ENCODE data around the gene PRKCG. TPM values are rescaled to one million over a fixed set of nuclear protein-coding genes. Genes with fewer than 3 reads are reported as not detected.

Gene PRKCG
- total and polyA plus RNA-seq, 3 experiments from 2014 or later: not detected

- H3K36me3 Mint-ChIP-seq: no peaks in the 10 kb centered on the region
- ChIA-PET POLR2A (no interaction called here), CTCF (no interaction called here)
- Histone ChIP-seq H3K9me3 (ENCODE audit: low read length) (no peaks in the 10 kb centered on the region), H3K4me3 (ENCODE audit: low read length) (no peak overlapping the region), H3K36me3 (ENCODE audit: insufficient read depth, low read length) (no peaks in the 10 kb centered on the region), H3K27me3 (ENCODE audit: insufficient read depth, low read length, poor library complexity, severe bottlenecking) (no peaks in the 10 kb centered on the region), H3K4me1 (ENCODE audit: insufficient read depth, low read length) (no peaks in the 10 kb centered on the region), H3K27ac (ENCODE audit: low read depth, low read length) (no peak overlapping the region)
- H3K4me3 Mint-ChIP-seq: no peak overlapping the region
- H3K9me3 Mint-ChIP-seq: peaks cover 0 to 4% (median 2%) of the 10 kb centered on the region in 5 donors
- H3K4me1 Mint-ChIP-seq: no peaks in the 10 kb centered on the region
- no peak for DNase-seq
- H3K27me3 Mint-ChIP-seq: peaks cover 12 to 23% of the 10 kb centered on the region in 2 donors
- H3K27ac Mint-ChIP-seq: no peak overlapping the region
Measured at GRCh38 chr19:53951436-53951835, 69.4 kb downstream of the PRKCG start.

DNA sequence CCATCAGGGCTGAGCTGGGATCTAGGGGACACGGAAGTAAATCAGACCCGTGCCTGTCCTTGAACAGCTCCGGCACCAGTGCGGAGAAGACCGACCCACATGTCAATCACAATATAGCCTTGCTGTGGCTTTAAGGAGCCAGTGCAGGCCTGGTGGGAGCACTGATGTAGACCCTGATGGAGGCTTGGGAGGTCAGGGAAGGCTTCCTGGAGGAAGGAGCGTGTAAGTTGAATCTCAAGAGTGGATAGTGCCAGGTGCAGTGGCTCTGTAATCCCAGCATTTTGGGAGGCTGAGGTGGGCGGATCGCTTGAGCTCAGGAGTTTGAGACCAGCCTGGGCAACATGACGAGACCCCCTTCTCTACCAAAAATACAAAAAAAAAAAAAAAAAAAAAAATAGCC is 70.0 kb downstream of the PRKCG start:
- CTCF ChIA-PET: no interaction called here
- H3K36me3 Mint-ChIP-seq: no peaks in the 10 kb centered on the region
- no peak overlapping the region for H3K27ac Mint-ChIP-seq
- H3K9me3 Mint-ChIP-seq: peaks cover 0 to 4% (median 2%) of the 10 kb centered on the region in 5 donors
- H3K4me3 ChIP-seq (ENCODE audit: low read length): no peak overlapping the region
- H3K36me3 ChIP-seq (ENCODE audit: insufficient read depth, low read length): no peaks in the 10 kb centered on the region
- H3K27me3 Mint-ChIP-seq: peaks cover 16 to 23% of the 10 kb centered on the region in 2 donors
- DNase-seq: no peak
- POLR2A ChIA-PET: no interaction called here
- H3K27ac ChIP-seq (ENCODE audit: low read depth, low read length): no peak overlapping the region
- no peak overlapping the region for H3K4me3 Mint-ChIP-seq
- no peaks in the 10 kb centered on the region for H3K9me3 ChIP-seq (ENCODE audit: low read length)
- H3K27me3 ChIP-seq (ENCODE audit: insufficient read depth, low read length, poor library complexity, severe bottlenecking): no peaks in the 10 kb centered on the region
- no peaks in the 10 kb centered on the region for H3K4me1 ChIP-seq (ENCODE audit: insufficient read depth, low read length)
- H3K4me1 Mint-ChIP-seq: no peaks in the 10 kb centered on the region

DNA sequence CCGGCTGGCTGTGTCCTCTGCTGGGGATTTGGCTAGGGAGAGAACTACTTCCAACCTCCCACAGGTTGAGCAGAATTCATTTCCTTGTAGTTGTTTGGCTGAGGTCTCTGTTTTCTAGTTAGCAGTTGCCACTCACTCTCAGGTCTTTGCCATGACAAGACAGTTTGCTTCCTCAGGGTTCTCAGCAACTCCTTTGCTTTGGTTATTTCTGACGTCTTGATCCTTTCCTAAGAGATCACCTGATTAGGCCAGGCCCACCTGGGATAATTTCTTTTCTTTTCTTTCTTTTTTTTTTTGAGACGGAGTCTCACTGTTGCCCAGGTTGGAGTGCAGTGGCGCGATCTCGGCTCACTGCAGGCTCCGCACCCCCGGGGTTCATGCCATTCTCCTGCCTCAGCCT is 71.4 kb downstream of the PRKCG start:
- H3K4me3 ChIP-seq (ENCODE audit: low read length): no peak overlapping the region
- Mint-ChIP-seq H3K4me3 (no peak overlapping the region), H3K4me1 (peaks cover 0 to 3% (median 1%) of the 10 kb centered on the region in 3 donors), H3K27ac (no peak overlapping the region), H3K9me3 (peaks cover 0 to 4% (median under 1%) of the 10 kb centered on the region in 5 donors), H3K36me3 (no peaks in the 10 kb centered on the region), H3K27me3 (peaks cover 24 to 27% of the 10 kb centered on the region in 2 donors)
- CTCF ChIA-PET: no interaction called here
- no peak overlapping the region for H3K27ac ChIP-seq (ENCODE audit: low read depth, low read length)
- peaks cover 6% of the 10 kb centered on the region for H3K27me3 ChIP-seq (ENCODE audit: insufficient read depth, low read length, poor library complexity, severe bottlenecking)
- no peak for DNase-seq
- no peaks in the 10 kb centered on the region for H3K36me3 ChIP-seq (ENCODE audit: insufficient read depth, low read length)
- H3K4me1 ChIP-seq (ENCODE audit: insufficient read depth, low read length): no peaks in the 10 kb centered on the region
- H3K9me3 ChIP-seq (ENCODE audit: low read length): no peaks in the 10 kb centered on the region
- POLR2A ChIA-PET: no interaction called here

Other genes with a start within 250 kb of the PRKCG start
- not detected for gene NLRP12, start 57.9 kb upstream of the PRKCG start, total RNA-seq
- not detected for gene NLRP12, start 57.9 kb upstream of the PRKCG start, polyA plus RNA-seq
- gene MYADM, start 14.3 kb upstream of the PRKCG start, total RNA-seq: 10 to 100 TPM; 44.2 to 47.8 TPM
- gene MYADM, start 14.3 kb upstream of the PRKCG start, polyA plus RNA-seq: 77.8 TPM
- gene CACNG7, start 27.1 kb downstream of the PRKCG start, total RNA-seq: not detected
- gene CACNG7, start 27.1 kb downstream of the PRKCG start, polyA plus RNA-seq: not detected
- not detected for gene CACNG8, start 80.7 kb downstream of the PRKCG start, total RNA-seq
- gene CACNG8, start 80.7 kb downstream of the PRKCG start, polyA plus RNA-seq: not detected
- not detected for gene CACNG6, start 109.4 kb downstream of the PRKCG start, total RNA-seq
- gene CACNG6, start 109.4 kb downstream of the PRKCG start, polyA plus RNA-seq: not detected
- gene VSTM1, start 181.7 kb downstream of the PRKCG start, total RNA-seq: not detected
- gene VSTM1, start 181.7 kb downstream of the PRKCG start, polyA plus RNA-seq: not detected
- gene TARM1, start 199.2 kb downstream of the PRKCG start, total RNA-seq: not detected
- gene TARM1, start 199.2 kb downstream of the PRKCG start, polyA plus RNA-seq: not detected
- gene OSCAR, start 218.6 kb downstream of the PRKCG start, total RNA-seq: under 1 TPM; 0.22 to 0.35 TPM
- 0.17 TPM for gene OSCAR, start 218.6 kb downstream of the PRKCG start, polyA plus RNA-seq
- gene NDUFA3, start 220.7 kb downstream of the PRKCG start, total RNA-seq: 100 to 1,000 TPM; 117 to 124 TPM
- gene NDUFA3, start 220.7 kb downstream of the PRKCG start, polyA plus RNA-seq: 506 TPM
- 10 to 100 TPM; 32.9 to 33.1 TPM for gene TFPT, start 233.5 kb downstream of the PRKCG start, total RNA-seq
- 25.0 TPM for gene TFPT, start 233.5 kb downstream of the PRKCG start, polyA plus RNA-seq
- gene PRPF31, start 233.6 kb downstream of the PRKCG start, total RNA-seq: 100 to 1,000 TPM; 123 to 132 TPM
- gene PRPF31, start 233.6 kb downstream of the PRKCG start, polyA plus RNA-seq: 88.9 TPM

Data from CD8-positive, alpha-beta memory T cell (primary cell).